Measurements from ENCODE around the gene FBXL17. TPM values are rescaled to one million over a fixed set of nuclear protein-coding genes. Genes with fewer than 3 reads are reported as not detected.

FBXL17 gene
- total RNA-seq, 1 donor from 2014 or later: 11.6 TPM

- no peaks in the 10 kb centered on the region for H3K36me3 ChIP-seq (ENCODE audit: control insufficient read depth, insufficient read depth, low read length)
- no peak for DNase-seq (ENCODE audit: low read depth)
- TF ChIP-seq CTCF (IDR thresholded peaks at IDR 0.05; ENCODE audit: insufficient read depth, low read length, poor library complexity, severe bottlenecking): no peak
- H3K4me3 ChIP-seq (ENCODE audit: low read depth, low read length): no peak overlapping the region
- no peaks in the 10 kb centered on the region for H3K27me3 ChIP-seq (ENCODE audit: control insufficient read depth, insufficient read depth, low read length)
These were observed 257.3 kb downstream of the FBXL17 start for GRCh38 chr5:108124596-108124995.

- Histone ChIP-seq H3K36me3 (ENCODE audit: control insufficient read depth, insufficient read depth, low read length) (no peaks in the 10 kb centered on the region), H3K27me3 (ENCODE audit: control insufficient read depth, insufficient read depth, low read length) (no peaks in the 10 kb centered on the region), H3K4me3 (ENCODE audit: low read depth, low read length) (no peak overlapping the region)
- TF ChIP-seq CTCF (IDR thresholded peaks at IDR 0.05; ENCODE audit: insufficient read depth, low read length, poor library complexity, severe bottlenecking): no peak
- DNase-seq (ENCODE audit: low read depth): no peak
These were observed 259.2 kb downstream of the FBXL17 start for GRCh38 chr5:108122702-108123101.

GRCh38 chr5:108118813-108119514 lies 262.9 kb downstream of the FBXL17 start:
- DNase-seq (ENCODE audit: low read depth): no peak
- no peak overlapping the region for H3K4me3 ChIP-seq (ENCODE audit: low read depth, low read length)
- H3K36me3 ChIP-seq (ENCODE audit: control insufficient read depth, insufficient read depth, low read length): no peaks in the 10 kb centered on the region
- TF ChIP-seq CTCF (IDR thresholded peaks at IDR 0.05; ENCODE audit: insufficient read depth, low read length, poor library complexity, severe bottlenecking): no peak
- H3K27me3 ChIP-seq (ENCODE audit: control insufficient read depth, insufficient read depth, low read length): no peaks in the 10 kb centered on the region

- H3K4me3 ChIP-seq (ENCODE audit: low read depth, low read length): no peak overlapping the region
- H3K36me3 ChIP-seq (ENCODE audit: control insufficient read depth, insufficient read depth, low read length): no peaks in the 10 kb centered on the region
- DNase-seq (ENCODE audit: low read depth): no peak
- H3K27me3 ChIP-seq (ENCODE audit: control insufficient read depth, insufficient read depth, low read length): no peaks in the 10 kb centered on the region
- no peak for TF ChIP-seq CTCF (IDR thresholded peaks at IDR 0.05; ENCODE audit: insufficient read depth, low read length, poor library complexity, severe bottlenecking)
These were observed 266.2 kb downstream of the FBXL17 start for GRCh38 chr5:108115673-108116072.

GRCh38 chr5:108113950-108114349 lies 267.9 kb downstream of the FBXL17 start:
- no peak for DNase-seq (ENCODE audit: low read depth)

More at GRCh38 chr5:108113950-108114349, 267.9 kb downstream of the FBXL17 start:
- Histone ChIP-seq H3K4me3 (ENCODE audit: low read depth, low read length) (no peak overlapping the region), H3K36me3 (ENCODE audit: control insufficient read depth, insufficient read depth, low read length) (no peaks in the 10 kb centered on the region), H3K27me3 (ENCODE audit: control insufficient read depth, insufficient read depth, low read length) (no peaks in the 10 kb centered on the region)
- no peak for TF ChIP-seq CTCF (IDR thresholded peaks at IDR 0.05; ENCODE audit: insufficient read depth, low read length, poor library complexity, severe bottlenecking)

Measured in kidney epithelial cell (primary cell).